HepG2 (cell line): ENCODE measurements around the gene KXD1. TPM values are rescaled to one million over a fixed set of nuclear protein-coding genes. Genes with fewer than 3 reads are reported as not detected.

Experiments
- ATAC-seq: fragments of 200-7000 bp; cut with Tn5 transposase; 3 replicates; pipeline ENCODE4 v1.9.1; 2020; ENCODE audit warnings: mild to moderate bottlenecking, moderate library complexity
- BruUV-seq: library from RNA; stranded (reverse); fragments of 400-500 nt; replicated peaks from 2 replicates; lab custom pipeline; 2021; lab: Mats Ljungman, UMichigan
- CTCF ChIA-PET: fragments of 300-600 bp; formaldehyde crosslinking; extraction: SDS; loops from one replicate; lab custom pipeline; 2021; ENCODE audit warnings: low total read pairs, inconsistent platforms, low intra/inter-chr PET ratio; lab: Yijun Ruan, JAX
- POLR2A ChIA-PET: fragments of 350-600 bp; sonication (Branson Sonifier 250); formaldehyde crosslinking; loops from one replicate; lab custom pipeline; 2020; ENCODE audit warnings: antibody characterized with exemption, inconsistent platforms; lab: Yijun Ruan, JAX
- DNase-seq: peaks from one replicate; pipeline ENCODE4 v3.0.0-alpha.2; 2015; ENCODE audit warnings: low spot score
- FAIRE-seq: peaks from 3 replicates; lab custom pipeline; 2011; peaks lifted over from hg19 to GRCh38; lab: Jason Lieb, UNC
- H2AFZ ChIP-seq: one replicate; pipeline ENCODE4 v1.6.1; 2011; ENCODE audit warnings: low read length, inconsistent platforms
- H3K27ac ChIP-seq: fragments of 300-600 bp; 3 replicates; pipeline ENCODE4 v1.8.0; 2011; ENCODE audit warnings: mixed run types, mild to moderate bottlenecking, mixed read lengths, low read length, inconsistent platforms; ENCODE audit not compliant: insufficient read depth; ENCODE audit errors: extremely low read length
- H3K27me3 ChIP-seq, 2 experiments: fragments of 200-600 bp in 1 of 2; 2 replicates in 1 of 2; 3 replicates in 1 of 2; pipeline versions ENCODE4 v1.6.0 to v1.8.0; 2011; ENCODE audit warnings: low read length in 2 of 2, mild to moderate bottlenecking in 2 of 2, moderate library complexity in 2 of 2, inconsistent platforms in 1 of 2; ENCODE audit not compliant: insufficient read depth in 2 of 2, control insufficient read depth in 1 of 2
- H3K36me3 ChIP-seq, 2 experiments: fragments of 200-600 bp in 1 of 2; replicated peaks in 1 of 2; 2 replicates in 1 of 2; 3 replicates in 1 of 2; pipeline versions ENCODE4 v1.5.1 to v1.8.0; 2011; ENCODE audit warnings: low read length in 2 of 2, inconsistent platforms in 1 of 2; ENCODE audit not compliant: insufficient read depth in 2 of 2, control insufficient read depth in 1 of 2
- H3K4me1 ChIP-seq: 2 replicates; pipeline ENCODE4 v1.5.1; 2012; ENCODE audit warnings: low read length, inconsistent platforms; ENCODE audit not compliant: insufficient read depth
- H3K4me2 ChIP-seq: 2 replicates; pipeline ENCODE4 v1.6.0; 2011; ENCODE audit warnings: low read depth, low read length, inconsistent platforms
- H3K4me3 ChIP-seq, 3 experiments: fragments of 200-600 bp in 1 of 3; sonication (generic), shearing (Covaris generic) in 1 of 3; replicated peaks in 1 of 3; 2 replicates each; pipeline ENCODE4 v1.5.1; 2011 to 2016; ENCODE audit warnings: low read length in 3 of 3, inconsistent platforms in 2 of 3, low read depth in 2 of 3, mild to moderate bottlenecking in 2 of 3, control low read depth in 1 of 3, mixed read lengths in 1 of 3; ENCODE audit not compliant: insufficient read depth in 1 of 3
- H3K79me2 ChIP-seq: one replicate; pipeline ENCODE4 v1.6.1; 2011; ENCODE audit warnings: low read length, inconsistent platforms; ENCODE audit not compliant: insufficient read depth
- H3K9ac ChIP-seq: 2 replicates; pipeline ENCODE4 v1.6.0; 2011; ENCODE audit warnings: mild to moderate bottlenecking, low read depth, low read length, inconsistent platforms; ENCODE audit not compliant: insufficient read depth
- H3K9me3 ChIP-seq: 2 replicates; pipeline ENCODE4 v1.5.1; 2012; ENCODE audit warnings: mild to moderate bottlenecking, low read length
- H4K20me1 ChIP-seq: 2 replicates; pipeline ENCODE4 v1.6.0; 2011; ENCODE audit warnings: inconsistent platforms, mild to moderate bottlenecking, low read length, moderate library complexity; ENCODE audit not compliant: insufficient read depth
- BRF2 ChIP-seq: sonication (generic); formaldehyde crosslinking; IDR thresholded peaks from 2 replicates; pipeline ENCODE4 v1.8.1; 2022; ENCODE audit warnings: mild to moderate bottlenecking, missing genetic modification reagents
- ETV5 ChIP-seq: IDR thresholded peaks from 2 replicates; pipeline ENCODE4 v1.6.1; 2018; ENCODE audit warnings: missing biosample characterization, missing genetic modification reagents, inconsistent platforms, borderline replicate concordance
- FOXA1 ChIP-seq, 2 experiments: fragments of 450-650 bp in 1 of 2; sonication (generic) in 1 of 2; formaldehyde crosslinking in 1 of 2; IDR thresholded peaks; 2 replicates each; pipeline versions ENCODE4 v1.4.0 to v1.6.1; 2016 to 2020; ENCODE audit warnings: missing genetic modification reagents in 1 of 2
- GATAD2A ChIP-seq: IDR thresholded peaks from 2 replicates; pipeline ENCODE4 v1.6.1; 2016
- HNF4G ChIP-seq, 2 experiments: sonication (generic) in 1 of 2; formaldehyde crosslinking in 1 of 2; IDR thresholded peaks; 2 replicates each; pipeline versions ENCODE4 v1.4.0 to v1.6.1; 2011 to 2020; ENCODE audit warnings: borderline replicate concordance in 2 of 2, low read depth in 2 of 2, mild to moderate bottlenecking in 2 of 2, low read length in 1 of 2, missing genetic modification reagents in 1 of 2, moderate library complexity in 1 of 2
- HNRNPLL ChIP-seq: fragments of 200-400 bp; formaldehyde crosslinking; IDR thresholded peaks from 2 replicates; pipeline ENCODE4 v1.6.1; 2017; ENCODE audit warnings: mild to moderate bottlenecking, low read depth, low read length; ENCODE audit not compliant: poor library complexity, severe bottlenecking
- MIER3 ChIP-seq: IDR thresholded peaks from 2 replicates; pipeline ENCODE4 v1.6.1; 2016; ENCODE audit warnings: missing compliant biosample characterization, borderline replicate concordance
- MYC ChIP-seq: sonication (generic); formaldehyde crosslinking; IDR thresholded peaks from 2 replicates; pipeline ENCODE4 v1.9.0; 2021; ENCODE audit warnings: missing genetic modification reagents, borderline replicate concordance
- NR2F1 ChIP-seq, 2 experiments: fragments of 450-650 bp in 1 of 2; formaldehyde crosslinking in 1 of 2; IDR thresholded peaks; 2 replicates each; pipeline versions ENCODE4 v1.5.0 to v1.6.1; 2016 to 2020; ENCODE audit warnings: mild to moderate bottlenecking in 1 of 2, missing compliant biosample characterization in 1 of 2, missing genetic modification reagents in 1 of 2, moderate library complexity in 1 of 2
- NR2F2 ChIP-seq: IDR thresholded peaks from 2 replicates; pipeline ENCODE4 v1.6.1; 2012; ENCODE audit warnings: low read depth, inconsistent platforms, borderline replicate concordance
- SAFB2 ChIP-seq: sonication (generic); formaldehyde crosslinking; IDR thresholded peaks from 2 replicates; pipeline ENCODE4 v1.5.1; 2020; ENCODE audit warnings: missing genetic modification reagents, low read depth, mild to moderate bottlenecking, borderline replicate concordance
- SOX13 ChIP-seq, 3 experiments: fragments of 450-650 bp in 1 of 3; sonication (generic) in 1 of 3; formaldehyde crosslinking in 1 of 3; IDR thresholded peaks in 2 of 3; conservative IDR thresholded peaks in 1 of 3; 2 replicates each; pipeline versions ENCODE4 v1.5.0 to v1.6.1; 2016 to 2020; ENCODE audit warnings: antibody characterized with exemption in 1 of 3, mild to moderate bottlenecking in 1 of 3, missing compliant biosample characterization in 1 of 3, missing genetic modification reagents in 1 of 3, moderate library complexity in 1 of 3
- ZBTB37 ChIP-seq: sonication (generic); formaldehyde crosslinking; IDR thresholded peaks from 2 replicates; pipeline ENCODE4 v1.4.0; 2020; ENCODE audit warnings: mild to moderate bottlenecking, missing genetic modification reagents
- ZNF121 ChIP-seq: sonication (generic); formaldehyde crosslinking; IDR thresholded peaks from 2 replicates; pipeline ENCODE4 v1.5.0; 2020; ENCODE audit warnings: mild to moderate bottlenecking, missing genetic modification reagents
- ZNF282 ChIP-seq: fragments of 450-650 bp; IDR thresholded peaks from 2 replicates; pipeline ENCODE4 v1.6.1; 2018; ENCODE audit not compliant: partially characterized antibody
- ZNF343 ChIP-seq: sonication (generic); formaldehyde crosslinking; IDR thresholded peaks from 2 replicates; pipeline ENCODE4 v1.4.0; 2020; ENCODE audit warnings: mild to moderate bottlenecking, missing genetic modification reagents
- ZNF382 ChIP-seq: sonication (generic); formaldehyde crosslinking; IDR thresholded peaks from 2 replicates; pipeline ENCODE4 v1.5.0; 2020; ENCODE audit warnings: missing genetic modification reagents, mild to moderate bottlenecking, borderline replicate concordance
- ZNF580 ChIP-seq: IDR thresholded peaks from 2 replicates; pipeline ENCODE4 v1.6.1; 2016; ENCODE audit warnings: low read depth, borderline replicate concordance
- ZNF652 ChIP-seq: IDR thresholded peaks from 2 replicates; pipeline ENCODE4 v1.6.1; 2016; ENCODE audit warnings: low read depth, borderline replicate concordance
- ZNF674 ChIP-seq: sonication (generic); formaldehyde crosslinking; IDR thresholded peaks from 2 replicates; pipeline ENCODE4 v1.5.0; 2020; ENCODE audit warnings: low read depth, mild to moderate bottlenecking, missing genetic modification reagents
- ZNF883 ChIP-seq: sonication (generic); formaldehyde crosslinking; IDR thresholded peaks from 2 replicates; pipeline ENCODE4 v1.5.1; 2020; ENCODE audit warnings: mild to moderate bottlenecking, missing genetic modification reagents; ENCODE audit errors: not compliant biosample characterization
- ZSCAN21 ChIP-seq: sonication (generic); formaldehyde crosslinking; IDR thresholded peaks from 2 replicates; pipeline ENCODE4 v1.8.0; 2022; ENCODE audit warnings: mild to moderate bottlenecking, missing genetic modification reagents, moderate library complexity, borderline replicate concordance
- WGBS: methylation state at CpG from one replicate; pipeline ENCODE4 v1.1.6; 2017; ENCODE audit warnings: low lambda C conversion rate; 5-methylcytosine and 5-hydroxymethylcytosine counted together
- in situ Hi-C: cut with HindIII; loops from 2 replicates; pipeline ENCODE4 v1.10.0; 2017; ENCODE audit warnings: low pct_unique_long_range_greater_than_20kb; ENCODE audit not compliant: extremely low pct_ligation_motif_present
- intact Hi-C: fragments of 100-400 bp; cut with micrococcal nuclease; formaldehyde crosslinking; loops from one replicate; pipeline ENCODE4 v1.10.0; 2022; ENCODE audit not compliant: unreplicated experiment
- polyA plus RNA-seq, 8 experiments: library from polyadenylated mRNA; depleted of rRNA in 3 of 8; stranded (reverse) in 7 of 8; unstranded in 1 of 8; fragments of >200 nt; fragmentation: Illumina TruSeq in 4 of 8; extraction: Trizol in 4 of 8; gene quantifications; 2 replicates each; pipeline versions ENCODE4 v1.2.1 to v1.2.3, GENCODE V29; 2011 to 2016; ENCODE audit warnings: low read depth in 4 of 8, missing spikeins in 1 of 8, mixed read lengths in 1 of 8; ENCODE audit not compliant: insufficient read depth in 1 of 8
- total RNA-seq, 5 experiments: library from RNA; depleted of rRNA; stranded (reverse); fragments of >200 nt; fragmentation: Illumina TruSeq; extraction: Trizol; gene quantifications; 2 replicates each; pipeline ENCODE4 v1.2.3, GENCODE V29; 2016; ENCODE audit warnings: low read depth in 1 of 5

The KXD1 gene
- total and polyA plus RNA-seq, 2 of the 13 experiments (the other 11 are each of a cell fraction or from before 2014, with no cell fraction given): 44.6 to 143 TPM

- no peaks in the 10 kb centered on the region for H3K9me3 ChIP-seq
- ChIA-PET CTCF (no interaction called here), POLR2A (interaction anchor here (0.9 to 1.7 kb wide), 2 partner anchors 21 to 38 kb away, joined by 5 to 14 read pairs; partner anchors contain the start of genes REX1BD and UBA52)
- DNase-seq (no peak), FAIRE-seq (peak; percentile 42), ATAC-seq (no peak)
- H3K9ac ChIP-seq: peak overlapping the region; percentile 61
- H2AFZ ChIP-seq: no peak overlapping the region
- H3K4me3 ChIP-seq: peak overlapping the region in 2 of 3 experiments; percentile 19 to 75; a peak in 3 of 6 replicates
- no peaks in the 10 kb centered on the region for H3K36me3 ChIP-seq
- H3K4me1 ChIP-seq: peaks cover 61% of the 10 kb centered on the region
- in situ Hi-C loops: no loop called here
- 4% methylated on average over 2 of the region's 2 CpGs for WGBS
- peak overlapping the region; percentile 100 for H3K4me2 ChIP-seq
- peaks cover 9% of the 10 kb centered on the region; the same call in 1 of the 2 replicates for H4K20me1 ChIP-seq
- no TSS peak for BruUV-seq
- peak overlapping the region; percentile 84 for H3K27ac ChIP-seq
- intact Hi-C loops: no loop called here
- peaks cover 0 to 7% of the 10 kb centered on the region in 2 experiments; a peak in 2 of 5 replicates for H3K27me3 ChIP-seq
- H3K79me2 ChIP-seq: peaks cover 12% of the 10 kb centered on the region
- TF ChIP-seq NR2F1 (CRISPR knock-in tag; IDR thresholded peaks at IDR 0.05) (0 out of 4 replicates have a peak, but pooled peaks of 1 of the 2 experiments have one; percentile 40), NR2F2 (0 out of 2 replicates have a peak, but pooled peaks have one; percentile 72), MIER3 (no peak), FOXA1 (IDR thresholded peaks at IDR 0.05) (no peak), FOXA1 (CRISPR knock-in tag; IDR thresholded peaks at IDR 0.05) (peak; percentile 29; the same call in 1 of the 2 replicates), ZNF674 (CRISPR knock-in tag) (no peak), ZNF883 (CRISPR knock-in tag) (no peak), ZNF121 (no peak), ZNF652 (CRISPR knock-in tag) (peak; percentile 93), MYC (CRISPR knock-in tag) (no peak), HNRNPLL (no peak), ZNF382 (CRISPR knock-in tag) (no peak), GATAD2A (CRISPR knock-in tag) (peak; percentile 45; the same call in 1 of the 2 replicates), ZNF343 (no peak), ZNF580 (CRISPR knock-in tag) (no peak), ZNF282 (no peak), ETV5 (no peak), HNF4G (IDR thresholded peaks at IDR 0.05; ENCODE audit: borderline replicate concordance, low read depth, low read length) (peak; percentile 74; the same call in 1 of the 2 replicates), HNF4G (CRISPR knock-in tag; IDR thresholded peaks at IDR 0.05; ENCODE audit: borderline replicate concordance, low read depth) (no peak), SOX13 (IDR thresholded peaks at IDR 0.05) (no peak), SOX13 (CRISPR knock-in tag; conservative IDR thresholded peaks at IDR 0.05 in 1 of 2, IDR thresholded peaks at IDR 0.05 in 1 of 2) (peak in 1 of 2 experiments; percentile 57; a peak in 2 of 4 replicates), ZBTB37 (CRISPR knock-in tag) (no peak), BRF2 (CRISPR knock-in tag) (no peak), SAFB2 (CRISPR knock-in tag) (no peak), ZSCAN21 (CRISPR knock-in tag) (no peak)
Measured at GRCh38 chr19:18609717-18610051, 52.0 kb downstream of the KXD1 start.
